ENCODE results near the gene TXN2. TPM values are rescaled to one million over a fixed set of nuclear protein-coding genes. Genes with fewer than 3 reads are reported as not detected.

Gene TXN2
- polyA plus RNA-seq (2013, experiment 1 of 2), result 66.7 TPM
- polyA plus RNA-seq (2013, experiment 2 of 2), result 65.6 TPM

GRCh38 chr22:36481393-36482168 lies at the start of gene TXN2:
TXN2 (minus strand) TSS chr22:36481640; CDS start chr22:36480837, 803 bp downstream.
- peaks cover 18 to 34% of the 10 kb centered on the region in 2 experiments for H3K36me3 ChIP-seq (ENCODE audit: control insufficient read depth in 1 of 2, insufficient read depth in 2 of 2, low read depth in 1 of 2, low read length in 2 of 2)
- peak within 1 kb of the TSS; percentile 94 for H3K9ac ChIP-seq (ENCODE audit: low read length)
- peak within 1 kb of the TSS; percentile 100 for H4K8ac ChIP-seq (ENCODE audit: low read length)
- peak within 1 kb of the TSS; percentile 75 for H2BK5ac ChIP-seq (ENCODE audit: low read depth, low read length, poor library complexity, severe bottlenecking)
- H3K14ac ChIP-seq (ENCODE audit: low read length in 2 of 2), result no peak within 1 kb of the TSS
- no peak within 1 kb of the TSS for H2AFZ ChIP-seq (ENCODE audit: low read depth, low read length)
- H3K4me3 ChIP-seq (ENCODE audit: insufficient read depth in 1 of 2, low read depth in 1 of 2, low read length in 2 of 2), result peak within 1 kb of the TSS; percentile 71 to 84
- no peaks in the 10 kb centered on the region for H3K27me3 ChIP-seq (ENCODE audit: control insufficient read depth in 1 of 2, insufficient read depth in 1 of 2, low read length in 2 of 2)
- under 1% methylated on average over 59 of the region's 62 CpGs for WGBS
- peak; percentile 97 for DNase-seq
- no peak within 1 kb of the TSS for H3K23ac ChIP-seq (ENCODE audit: low read length in 2 of 2)
- peak within 1 kb of the TSS; percentile 89 for H2BK120ac ChIP-seq (ENCODE audit: low read depth, low read length)
- H3K79me1 ChIP-seq (replicated peaks; ENCODE audit: low read length, poor library complexity, severe bottlenecking), result peaks cover 19% of the 10 kb centered on the region
- peak within 1 kb of the TSS; percentile 99 for H4K91ac ChIP-seq (ENCODE audit: low read length)
- H2AK5ac ChIP-seq (ENCODE audit: low read length, severe bottlenecking), result peak within 1 kb of the TSS; percentile 41
- H3K4me1 ChIP-seq (ENCODE audit: control insufficient read depth, insufficient read depth, low read depth, low read length), result peaks cover 7% of the 10 kb centered on the region
- peak within 1 kb of the TSS; percentile 99 for H2BK15ac ChIP-seq (ENCODE audit: low read depth, poor library complexity, severe bottlenecking)
- peak within 1 kb of the TSS; percentile 64 to 99 for H3K4ac ChIP-seq (ENCODE audit: low read depth in 1 of 2, low read length in 2 of 2)
- peak within 1 kb of the TSS; percentile 74 to 99 for H3K18ac ChIP-seq (ENCODE audit: low read depth in 1 of 2, low read length in 2 of 2)
- peak within 1 kb of the TSS; percentile 58 for H3K4me2 ChIP-seq (ENCODE audit: low read length, poor library complexity, severe bottlenecking)
- no peak within 1 kb of the TSS for H2BK12ac ChIP-seq (ENCODE audit: low read length in 2 of 2)
- peak within 1 kb of the TSS; percentile 83 for H3K27ac ChIP-seq (ENCODE audit: low read length, poor library complexity, severe bottlenecking)
- H3K9me3 ChIP-seq (ENCODE audit: control insufficient read depth, low read length), result peaks cover under 1% of the 10 kb centered on the region

GRCh38 chr22:36528795-36529751 lies 47.6 kb upstream of the TXN2 start, which contains the start of gene EIF3D:
EIF3D (minus strand) TSS chr22:36529166; CDS start chr22:36526121, 3,045 bp downstream.
- Histone ChIP-seq H3K27ac (ENCODE audit: low read length, poor library complexity, severe bottlenecking) (peak within 1 kb of the TSS; percentile 95), H4K8ac (ENCODE audit: low read length) (peak within 1 kb of the TSS; percentile 95), H3K18ac (ENCODE audit: low read depth in 1 of 2, low read length in 2 of 2) (peak within 1 kb of the TSS; percentile 81 to 94), H2AK5ac (ENCODE audit: low read length, severe bottlenecking) (peak within 1 kb of the TSS; percentile 64), H3K14ac (ENCODE audit: low read length in 2 of 2) (peak within 1 kb of the TSS in 1 of 2 experiments; percentile 68), H2BK120ac (ENCODE audit: low read depth, low read length) (peak within 1 kb of the TSS; percentile 57), H2BK15ac (ENCODE audit: low read depth, poor library complexity, severe bottlenecking) (peak within 1 kb of the TSS; percentile 54), H2AFZ (ENCODE audit: low read depth, low read length) (peak within 1 kb of the TSS; percentile 60), H3K4me3 (ENCODE audit: insufficient read depth in 1 of 2, low read depth in 1 of 2, low read length in 2 of 2) (peak within 1 kb of the TSS; percentile 77 to 89), H3K4me1 (ENCODE audit: control insufficient read depth, insufficient read depth, low read depth, low read length) (peaks cover 10% of the 10 kb centered on the region), H2BK5ac (ENCODE audit: low read depth, low read length, poor library complexity, severe bottlenecking) (peak within 1 kb of the TSS; percentile 81), H3K4me2 (ENCODE audit: low read length, poor library complexity, severe bottlenecking) (peak within 1 kb of the TSS; percentile 60), H3K4ac (ENCODE audit: low read depth in 1 of 2, low read length in 2 of 2) (peak within 1 kb of the TSS; percentile 66 to 87), H3K36me3 (ENCODE audit: control insufficient read depth in 1 of 2, insufficient read depth in 2 of 2, low read depth in 1 of 2, low read length in 2 of 2) (peaks cover 20 to 32% of the 10 kb centered on the region in 2 experiments), H3K79me1 (replicated peaks; ENCODE audit: low read length, poor library complexity, severe bottlenecking) (peaks cover 11% of the 10 kb centered on the region), H4K91ac (ENCODE audit: low read length) (peak within 1 kb of the TSS; percentile 45), H3K9ac (ENCODE audit: low read length) (peak within 1 kb of the TSS; percentile 95), H2BK12ac (ENCODE audit: low read length in 2 of 2) (peak within 1 kb of the TSS in 1 of 2 experiments; percentile 54), H3K27me3 (ENCODE audit: control insufficient read depth in 1 of 2, insufficient read depth in 1 of 2, low read length in 2 of 2) (no peaks in the 10 kb centered on the region), H3K23ac (ENCODE audit: low read length in 2 of 2) (peak within 1 kb of the TSS in 1 of 2 experiments; percentile 75), H3K9me3 (ENCODE audit: control insufficient read depth, low read length) (no peaks in the 10 kb centered on the region)
- DNase-seq, result peak; percentile 99
- WGBS, result under 1% methylated on average over 82 of the region's 82 CpGs

- H2BK15ac ChIP-seq (ENCODE audit: low read depth, poor library complexity, severe bottlenecking), result no peak overlapping the region
- H3K79me1 ChIP-seq (replicated peaks; ENCODE audit: low read length, poor library complexity, severe bottlenecking), result peaks cover 17% of the 10 kb centered on the region
- H3K27me3 ChIP-seq (ENCODE audit: control insufficient read depth in 1 of 2, insufficient read depth in 1 of 2, low read length in 2 of 2), result no peaks in the 10 kb centered on the region
- H3K4ac ChIP-seq (ENCODE audit: low read depth in 1 of 2, low read length in 2 of 2), result peak overlapping the region; percentile 20 to 87
- H2AK5ac ChIP-seq (ENCODE audit: low read length, severe bottlenecking), result peak overlapping the region; percentile 64
- H3K36me3 ChIP-seq (ENCODE audit: control insufficient read depth in 1 of 2, insufficient read depth in 2 of 2, low read depth in 1 of 2, low read length in 2 of 2), result peaks cover 26 to 40% of the 10 kb centered on the region in 2 experiments
- H3K4me2 ChIP-seq (ENCODE audit: low read length, poor library complexity, severe bottlenecking), result peak overlapping the region; percentile 60
- H3K9me3 ChIP-seq (ENCODE audit: control insufficient read depth, low read length), result no peaks in the 10 kb centered on the region
- no peak overlapping the region for H2BK12ac ChIP-seq (ENCODE audit: low read length in 2 of 2)
- peak overlapping the region; percentile 54 for H4K8ac ChIP-seq (ENCODE audit: low read length)
- no peak overlapping the region for H4K91ac ChIP-seq (ENCODE audit: low read length)
- H3K18ac ChIP-seq (ENCODE audit: low read depth in 1 of 2, low read length in 2 of 2), result peak overlapping the region; percentile 81 to 94
- H3K23ac ChIP-seq (ENCODE audit: low read length in 2 of 2), result no peak overlapping the region
- peak overlapping the region; percentile 95 for H3K9ac ChIP-seq (ENCODE audit: low read length)
- H2BK120ac ChIP-seq (ENCODE audit: low read depth, low read length), result peak overlapping the region; percentile 6
- WGBS, result 15% methylated on average over 8 of the region's 8 CpGs
- H3K4me3 ChIP-seq (ENCODE audit: insufficient read depth in 1 of 2, low read depth in 1 of 2, low read length in 2 of 2), result peak overlapping the region; percentile 77 to 89
- H3K14ac ChIP-seq (ENCODE audit: low read length in 2 of 2), result no peak overlapping the region
- H3K27ac ChIP-seq (ENCODE audit: low read length, poor library complexity, severe bottlenecking), result peak overlapping the region; percentile 95
- peak overlapping the region; percentile 81 for H2BK5ac ChIP-seq (ENCODE audit: low read depth, low read length, poor library complexity, severe bottlenecking)
- H2AFZ ChIP-seq (ENCODE audit: low read depth, low read length), result no peak overlapping the region
- peak; percentile 59 for DNase-seq
- H3K4me1 ChIP-seq (ENCODE audit: control insufficient read depth, insufficient read depth, low read depth, low read length), result peaks cover 10% of the 10 kb centered on the region
Measured at GRCh38 chr22:36528341-36528740, 46.9 kb upstream of the TXN2 start.
